ENCODE results near the gene STIMATE.

The STIMATE gene

DNA sequence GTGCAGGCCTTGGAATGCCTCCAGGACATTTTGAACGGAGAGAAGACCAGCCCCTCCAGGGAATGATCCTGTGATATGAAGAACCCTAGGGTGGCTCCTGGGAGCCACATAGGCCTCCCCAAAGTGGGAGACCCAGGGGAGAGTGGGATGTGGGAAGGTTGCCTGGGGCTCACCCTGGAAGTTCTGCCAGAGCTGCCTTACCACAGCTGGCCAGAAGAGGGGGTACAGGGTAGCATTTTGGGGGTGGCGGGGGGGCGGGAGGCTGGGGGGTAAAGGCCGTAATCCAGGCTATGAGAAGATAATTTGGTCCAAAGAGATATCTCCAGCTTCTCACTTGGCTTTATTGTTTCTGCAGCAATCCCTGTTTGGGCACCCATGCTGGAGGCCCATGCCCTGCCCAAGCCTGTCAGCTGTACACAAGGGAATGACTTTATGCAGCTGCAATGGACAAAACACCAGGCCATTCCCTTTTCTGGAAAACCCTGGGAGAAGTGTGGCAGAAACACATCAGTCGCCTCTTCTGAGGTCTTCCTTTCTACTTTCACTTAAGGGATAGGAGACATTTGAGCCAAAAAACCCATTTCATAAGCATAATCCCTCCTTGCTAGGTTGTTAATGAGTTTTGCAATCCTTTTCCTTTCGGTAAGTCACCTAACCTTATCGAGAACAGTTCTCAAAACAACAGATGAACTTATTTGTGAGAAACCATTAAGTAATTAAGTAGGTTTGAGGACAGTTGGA lies 51.5 kb downstream of the STIMATE start:
- no peak for TF ChIP-seq TAF1 (IDR thresholded peaks at IDR 0.05; ENCODE audit: borderline replicate concordance, insufficient read depth, low read length)
- no peak for TF ChIP-seq FOXP2 (optimal IDR thresholded peaks at IDR 0.05; ENCODE audit: borderline replicate concordance, extremely low read depth, extremely low read length, insufficient read depth)
- no peak for TF ChIP-seq SIN3A (IDR thresholded peaks at IDR 0.05; ENCODE audit: borderline replicate concordance, insufficient read depth, low read length)
- TF ChIP-seq POLR2AphosphoS5 (IDR thresholded peaks at IDR 0.05; ENCODE audit: low read depth, low read length): no peak
- TF ChIP-seq, protein P1, sequence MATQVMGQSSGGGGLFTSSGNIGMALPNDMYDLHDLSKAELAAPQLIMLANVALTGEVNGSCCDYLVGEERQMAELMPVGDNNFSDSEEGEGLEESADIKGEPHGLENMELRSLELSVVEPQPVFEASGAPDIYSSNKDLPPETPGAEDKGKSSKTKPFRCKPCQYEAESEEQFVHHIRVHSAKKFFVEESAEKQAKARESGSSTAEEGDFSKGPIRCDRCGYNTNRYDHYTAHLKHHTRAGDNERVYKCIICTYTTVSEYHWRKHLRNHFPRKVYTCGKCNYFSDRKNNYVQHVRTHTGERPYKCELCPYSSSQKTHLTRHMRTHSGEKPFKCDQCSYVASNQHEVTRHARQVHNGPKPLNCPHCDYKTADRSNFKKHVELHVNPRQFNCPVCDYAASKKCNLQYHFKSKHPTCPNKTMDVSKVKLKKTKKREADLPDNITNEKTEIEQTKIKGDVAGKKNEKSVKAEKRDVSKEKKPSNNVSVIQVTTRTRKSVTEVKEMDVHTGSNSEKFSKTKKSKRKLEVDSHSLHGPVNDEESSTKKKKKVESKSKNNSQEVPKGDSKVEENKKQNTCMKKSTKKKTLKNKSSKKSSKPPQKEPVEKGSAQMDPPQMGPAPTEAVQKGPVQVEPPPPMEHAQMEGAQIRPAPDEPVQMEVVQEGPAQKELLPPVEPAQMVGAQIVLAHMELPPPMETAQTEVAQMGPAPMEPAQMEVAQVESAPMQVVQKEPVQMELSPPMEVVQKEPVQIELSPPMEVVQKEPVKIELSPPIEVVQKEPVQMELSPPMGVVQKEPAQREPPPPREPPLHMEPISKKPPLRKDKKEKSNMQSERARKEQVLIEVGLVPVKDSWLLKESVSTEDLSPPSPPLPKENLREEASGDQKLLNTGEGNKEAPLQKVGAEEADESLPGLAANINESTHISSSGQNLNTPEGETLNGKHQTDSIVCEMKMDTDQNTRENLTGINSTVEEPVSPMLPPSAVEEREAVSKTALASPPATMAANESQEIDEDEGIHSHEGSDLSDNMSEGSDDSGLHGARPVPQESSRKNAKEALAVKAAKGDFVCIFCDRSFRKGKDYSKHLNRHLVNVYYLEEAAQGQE (IDR thresholded peaks at IDR 0.05; ENCODE audit: insufficient read depth in 1 of 2, low read depth in 2 of 2, low read length in 2 of 2): no peak

DNA sequence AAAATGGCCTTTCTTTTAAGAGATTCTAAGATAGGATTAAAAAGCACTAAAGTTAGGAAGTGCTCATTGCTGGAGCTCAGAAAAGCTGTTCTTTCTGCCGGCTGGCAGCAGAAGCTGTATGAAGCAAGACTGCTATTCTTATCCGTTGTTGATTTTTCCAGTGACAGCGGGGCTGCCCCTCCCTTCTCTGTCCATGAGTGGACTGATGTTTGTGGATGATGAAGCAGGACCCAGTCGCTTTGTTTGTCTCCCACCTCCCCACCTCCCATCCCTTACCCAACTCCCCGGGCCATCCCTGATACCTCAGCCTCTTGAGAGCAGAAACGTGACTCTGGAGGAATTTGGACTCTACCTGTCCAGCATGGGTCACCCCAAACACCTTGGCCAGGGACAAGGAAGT lies 52.2 kb downstream of the STIMATE start:
- TF ChIP-seq TAF1 (IDR thresholded peaks at IDR 0.05; ENCODE audit: borderline replicate concordance, insufficient read depth, low read length) (no peak), SIN3A (IDR thresholded peaks at IDR 0.05; ENCODE audit: borderline replicate concordance, insufficient read depth, low read length) (no peak), POLR2AphosphoS5 (IDR thresholded peaks at IDR 0.05; ENCODE audit: low read depth, low read length) (no peak)
- TF ChIP-seq, protein P1 (IDR thresholded peaks at IDR 0.05; ENCODE audit: insufficient read depth in 1 of 2, low read depth in 2 of 2, low read length in 2 of 2): no peak

DNA sequence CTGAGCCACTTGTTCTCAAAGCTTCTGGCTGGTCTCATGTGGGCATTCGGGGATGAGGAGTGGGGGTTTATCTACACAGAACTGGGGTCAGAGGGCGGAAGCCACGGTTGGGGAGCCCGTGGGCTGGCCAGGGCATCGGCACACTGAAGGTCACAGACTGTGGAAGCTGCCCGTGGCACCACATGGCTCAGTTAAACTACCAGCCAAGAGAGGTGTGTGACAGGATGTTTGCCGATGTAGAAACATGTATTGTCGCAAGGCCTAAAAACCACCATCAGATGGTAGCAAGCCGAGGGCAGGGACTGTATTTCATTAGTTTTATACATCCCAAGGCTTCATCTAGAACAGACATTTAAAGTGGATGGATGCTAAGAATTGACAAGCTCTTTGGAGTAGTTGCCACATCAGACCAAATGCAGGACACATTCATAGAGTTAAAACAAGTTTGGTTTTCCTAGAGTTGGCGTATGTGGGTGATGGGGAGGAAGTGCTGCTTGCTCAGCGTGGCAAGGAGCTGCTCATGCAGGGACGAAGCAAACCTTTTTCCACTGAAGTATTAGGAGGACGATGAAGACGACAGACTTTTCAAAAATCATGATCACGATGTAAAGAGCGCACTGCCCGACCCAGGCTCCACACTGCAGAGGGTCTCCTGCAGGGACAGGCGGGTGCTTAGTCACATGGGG lies 52.9 kb downstream of the STIMATE start:
- TF ChIP-seq, protein P1 (IDR thresholded peaks at IDR 0.05; ENCODE audit: insufficient read depth in 1 of 2, low read depth in 2 of 2, low read length in 2 of 2): no peak
- no peak for TF ChIP-seq FOXP2 (optimal IDR thresholded peaks at IDR 0.05; ENCODE audit: borderline replicate concordance, extremely low read depth, extremely low read length, insufficient read depth)
- TF ChIP-seq POLR2AphosphoS5 (IDR thresholded peaks at IDR 0.05; ENCODE audit: low read depth, low read length): no peak
- TF ChIP-seq TAF1 (IDR thresholded peaks at IDR 0.05; ENCODE audit: borderline replicate concordance, insufficient read depth, low read length): no peak
- TF ChIP-seq SIN3A (IDR thresholded peaks at IDR 0.05; ENCODE audit: borderline replicate concordance, insufficient read depth, low read length): no peak

DNA sequence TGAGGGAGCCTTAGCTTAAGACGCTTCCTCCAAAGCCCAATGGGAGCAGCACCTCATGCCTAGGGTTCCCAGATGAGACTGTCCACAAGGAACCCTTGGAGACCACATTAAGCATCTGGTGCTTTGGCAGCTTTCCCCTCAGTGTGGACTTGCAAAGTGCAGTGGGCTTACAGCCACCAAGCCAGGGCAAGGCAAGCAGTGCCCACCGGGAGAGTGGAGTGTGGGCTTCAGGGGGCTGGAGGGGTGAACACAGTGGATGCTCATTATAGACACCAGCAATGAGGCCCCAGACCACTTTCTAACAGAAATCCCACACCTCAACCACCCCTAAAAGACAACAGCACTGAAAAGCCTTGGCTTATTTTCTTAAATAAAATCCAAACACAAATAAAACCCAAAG lies 53.5 kb downstream of the STIMATE start:
- TF ChIP-seq FOXP2 (optimal IDR thresholded peaks at IDR 0.05; ENCODE audit: borderline replicate concordance, extremely low read depth, extremely low read length, insufficient read depth) (no peak), TAF1 (IDR thresholded peaks at IDR 0.05; ENCODE audit: borderline replicate concordance, insufficient read depth, low read length) (no peak), SIN3A (IDR thresholded peaks at IDR 0.05; ENCODE audit: borderline replicate concordance, insufficient read depth, low read length) (no peak), POLR2AphosphoS5 (IDR thresholded peaks at IDR 0.05; ENCODE audit: low read depth, low read length) (no peak)
- TF ChIP-seq, protein P1 (IDR thresholded peaks at IDR 0.05; ENCODE audit: insufficient read depth in 1 of 2, low read depth in 2 of 2, low read length in 2 of 2): no peak
